K562 (cell line): ENCODE measurements around the gene LMBRD1. TPM values are rescaled to one million over a fixed set of nuclear protein-coding genes. Genes with fewer than 3 reads are reported as not detected.

Source experiments
- ATAC-seq: fragments of 200-7000 bp; cut with Tn5 transposase; 3 replicates; pipeline ENCODE4 v1.9.1; 2020; ENCODE audit warnings: moderate library complexity
- BruUV-seq: library from RNA; stranded (reverse); fragments of 400-500 nt; replicated peaks from 2 replicates; lab custom pipeline; 2021; lab: Mats Ljungman, UMichigan
- CTCF ChIA-PET: fragments of 300-600 bp; formaldehyde crosslinking; extraction: SDS; loops from one replicate; lab custom pipeline; 2021; ENCODE audit warnings: low intra/inter-chr PET ratio; lab: Yijun Ruan, JAX
- POLR2A ChIA-PET: fragments of 300-600, 350-650 bp; sonication (Branson Sonifier 250); formaldehyde crosslinking; extraction: SDS; loops from one replicate; lab custom pipeline; 2021; ENCODE audit warnings: antibody characterized with exemption, inconsistent platforms; lab: Yijun Ruan, JAX
- DNase-seq, 4 experiments: peaks; one replicate each; pipeline versions ENCODE4 v3.0.0 to v3.0.0-alpha.2; 2011 to 2018; ENCODE audit warnings: low spot score in 3 of 4, mixed read lengths in 3 of 4; ENCODE audit errors: extremely low read depth in 1 of 4
- FAIRE-seq: peaks from 2 replicates; lab custom pipeline; 2011; peaks lifted over from hg19 to GRCh38; lab: Jason Lieb, UNC
- H2AFZ ChIP-seq: 2 replicates; pipeline ENCODE4 v1.6.0; 2011; ENCODE audit warnings: low read depth, low read length, control low read depth, inconsistent platforms
- H3K27ac ChIP-seq: fragments of 200-600 bp; 3 replicates; pipeline ENCODE4 v1.8.0; 2011; ENCODE audit warnings: low read depth, mild to moderate bottlenecking, control low read depth, inconsistent platforms, low read length, moderate library complexity, mixed read lengths; ENCODE audit errors: extremely low read depth
- H3K27me3 ChIP-seq, 2 experiments: fragments of 300-600 bp in 1 of 2; 2 replicates in 1 of 2; 3 replicates in 1 of 2; pipeline versions ENCODE4 v1.6.0 to v1.8.0; 2011; ENCODE audit warnings: inconsistent platforms in 2 of 2, low read length in 2 of 2, mild to moderate bottlenecking in 1 of 2, mixed read lengths in 1 of 2, moderate library complexity in 1 of 2; ENCODE audit not compliant: control insufficient read depth in 2 of 2, insufficient read depth in 2 of 2
- H3K36me3 ChIP-seq: fragments of 300-600 bp; 3 replicates; pipeline ENCODE4 v1.8.0; 2011; ENCODE audit warnings: mild to moderate bottlenecking, low read length, inconsistent platforms; ENCODE audit not compliant: control insufficient read depth, insufficient read depth
- H3K4me1 ChIP-seq, 2 experiments: fragments of 200-600 bp in 1 of 2; replicated peaks in 1 of 2; 2 replicates in 1 of 2; 3 replicates in 1 of 2; pipeline versions ENCODE4 v1.5.1 to v1.8.0; 2011; ENCODE audit warnings: inconsistent platforms in 2 of 2, low read length in 2 of 2, mild to moderate bottlenecking in 1 of 2, mixed read lengths in 1 of 2, moderate library complexity in 1 of 2; ENCODE audit not compliant: control insufficient read depth in 2 of 2, insufficient read depth in 2 of 2
- H3K4me2 ChIP-seq: 2 replicates; pipeline ENCODE4 v1.6.1; 2011; ENCODE audit warnings: low read length, control low read depth, inconsistent platforms, mixed read lengths; ENCODE audit not compliant: insufficient read depth
- H3K4me3 ChIP-seq: fragments of 200-600 bp; sonication (generic), shearing (Covaris generic); 2 replicates; pipeline ENCODE4 v1.5.1; 2016; ENCODE audit warnings: control low read depth, inconsistent platforms
- H3K79me2 ChIP-seq: fragments of 200-600 bp; 3 replicates; pipeline ENCODE4 v1.8.0; 2011; ENCODE audit warnings: low read length, inconsistent platforms; ENCODE audit not compliant: control insufficient read depth, insufficient read depth
- H3K9ac ChIP-seq, 2 experiments: 2 replicates each; pipeline versions ENCODE4 v1.6.0 to v1.6.1; 2011; ENCODE audit warnings: low read depth in 2 of 2, low read length in 2 of 2, control low read depth in 1 of 2, inconsistent platforms in 1 of 2, mild to moderate bottlenecking in 1 of 2, mixed read lengths in 1 of 2; ENCODE audit not compliant: insufficient read depth in 1 of 2
- H3K9me1 ChIP-seq: one replicate; pipeline ENCODE4 v1.6.0; 2011; ENCODE audit warnings: inconsistent platforms, mild to moderate bottlenecking, low read length, moderate library complexity; ENCODE audit not compliant: control insufficient read depth, insufficient read depth
- H3K9me3 ChIP-seq: replicated peaks from 2 replicates; pipeline ENCODE4 v1.5.1; 2011; ENCODE audit warnings: low read depth, low read length, inconsistent platforms; ENCODE audit not compliant: control insufficient read depth, insufficient read depth
- H4K20me1 ChIP-seq: replicated peaks from 2 replicates; pipeline ENCODE4 v1.6.1; 2011; ENCODE audit warnings: low read length, inconsistent platforms, mixed read lengths; ENCODE audit not compliant: control insufficient read depth, insufficient read depth
- DACH1 ChIP-seq: fragments of 450-650 bp; IDR thresholded peaks from 2 replicates; pipeline ENCODE4 v1.6.1; 2018; ENCODE audit not compliant: partially characterized antibody
- EHMT2 ChIP-seq: fragments of 450-650 bp; IDR thresholded peaks from 2 replicates; pipeline ENCODE4 v1.6.1; 2018; ENCODE audit warnings: antibody characterized with exemption
- ESRRA ChIP-seq: fragments of 450-650 bp; IDR thresholded peaks from 2 replicates; pipeline ENCODE4 v1.6.1; 2014; ENCODE audit warnings: low read depth, mild to moderate bottlenecking, moderate library complexity, borderline replicate concordance
- FOS ChIP-seq: IDR thresholded peaks from 3 replicates; pipeline ENCODE4 v1.6.1; 2011; ENCODE audit not compliant: insufficient read length; ENCODE audit errors: extremely low read depth
- FOXJ2 ChIP-seq: fragments of 200-800 bp; sonication (Bioruptor generic); IDR thresholded peaks from 2 replicates; pipeline ENCODE4 v1.6.1; 2016; ENCODE audit warnings: missing genetic modification characterization, missing compliant biosample characterization
- FOXM1 ChIP-seq, 2 experiments: fragments of 450-650 bp in 1 of 2; sonication (generic) in 1 of 2; formaldehyde crosslinking in 1 of 2; IDR thresholded peaks; 2 replicates each; pipeline versions ENCODE4 v1.6.1 to v1.9.0; 2017 to 2022; ENCODE audit warnings: low read depth in 2 of 2, mild to moderate bottlenecking in 2 of 2, missing genetic modification reagents in 1 of 2, moderate library complexity in 1 of 2
- GATA2 ChIP-seq: sonication (generic); formaldehyde crosslinking; IDR thresholded peaks from 2 replicates; pipeline ENCODE4 v1.4.0; 2020; ENCODE audit warnings: mild to moderate bottlenecking, missing genetic modification reagents
- JUN ChIP-seq, 2 experiments: sonication (generic) in 1 of 2; formaldehyde crosslinking in 1 of 2; IDR thresholded peaks; 2 replicates each; pipeline versions ENCODE4 v1.6.1 to v1.8.0; 2012 to 2022; ENCODE audit warnings: borderline replicate concordance in 2 of 2, mild to moderate bottlenecking in 2 of 2, improper control_type of control experiment in 1 of 2, low read depth in 1 of 2, low read length in 1 of 2, missing genetic modification reagents in 1 of 2
- LEF1 ChIP-seq: fragments of 450-650 bp; IDR thresholded peaks from 2 replicates; pipeline ENCODE4 v1.6.1; 2016; ENCODE audit warnings: mild to moderate bottlenecking
- MEF2A ChIP-seq: IDR thresholded peaks from 2 replicates; pipeline ENCODE4 v1.6.1; 2011; ENCODE audit warnings: low read depth, mild to moderate bottlenecking, low read length, moderate library complexity; ENCODE audit not compliant: control insufficient read depth
- SMARCC2 ChIP-seq: fragments of 450-650 bp; IDR thresholded peaks from 2 replicates; pipeline ENCODE4 v1.6.1; 2017; ENCODE audit warnings: antibody characterized with exemption, moderate library complexity, mild to moderate bottlenecking, low read depth
- STAT5A ChIP-seq: IDR thresholded peaks from 2 replicates; pipeline ENCODE4 v1.6.1; 2012; ENCODE audit warnings: low read length, inconsistent platforms, borderline replicate concordance
- TBP ChIP-seq: optimal IDR thresholded peaks from 2 replicates; pipeline ENCODE3; 2011; ENCODE audit warnings: low read depth, low read length, improper control_type of control experiment
- TEAD4 ChIP-seq, 2 experiments: sonication (generic) in 1 of 2; formaldehyde crosslinking in 1 of 2; IDR thresholded peaks; 2 replicates each; pipeline versions ENCODE4 v1.6.1 to v1.8.0; 2012 to 2022; ENCODE audit warnings: borderline replicate concordance in 1 of 2, inconsistent platforms in 1 of 2, low read length in 1 of 2, mild to moderate bottlenecking in 1 of 2, missing genetic modification reagents in 1 of 2
- ZNF212 ChIP-seq: fragments of 450-650 bp; formaldehyde crosslinking; IDR thresholded peaks from 2 replicates; pipeline ENCODE4 v1.4.0; 2020; ENCODE audit warnings: mild to moderate bottlenecking
- WGBS: fragments of 100-300 bp; shearing (Covaris generic); methylation state at CpG from one replicate; pipeline ENCODE4 v1.1.6; 2016; ENCODE audit warnings: low coverage, mixed read lengths; ENCODE audit not compliant: insufficient coverage; ENCODE audit errors: missing lambda C conversion rate; 5-methylcytosine and 5-hydroxymethylcytosine counted together
- in situ Hi-C: fragments of 300-500 bp; cut with MboI; formaldehyde crosslinking; loops from 4 replicates; pipeline ENCODE4 v1.15.0; 2018; ENCODE audit warnings: inconsistent platforms, mixed read lengths
- intact Hi-C: fragments of 100-400 bp; cut with micrococcal nuclease; formaldehyde crosslinking; loops from 2 replicates; pipeline ENCODE4 v1.14.2; 2022
- polyA plus RNA-seq, 8 experiments: library from polyadenylated mRNA; depleted of rRNA in 4 of 8; stranded (reverse) in 5 of 8; unstranded in 3 of 8; fragments of >200 nt; fragmentation: Nextera tagmentation in 2 of 8; fragmentation: Illumina TruSeq in 1 of 8; extraction: Ambion mirVana in 2 of 8; extraction: Trizol in 1 of 8; gene quantifications; 2 replicates each; pipeline versions ENCODE4 v1.2.1 to v1.2.3, GENCODE V29; 2011 to 2014; ENCODE audit warnings: inconsistent platforms in 1 of 8, missing spikeins in 1 of 8
- total RNA-seq, 7 experiments: library from RNA; depleted of rRNA in 6 of 7; stranded (reverse); fragments of >200 nt in 6 of 7; fragmentation: Illumina TruSeq in 2 of 7; extraction: Trizol in 2 of 7; gene quantifications; 2 replicates each; pipeline versions ENCODE4 v1.2.1 to v1.2.3, GENCODE V29; 2011 to 2021; ENCODE audit warnings: low replicate concordance in 1 of 7
- TF ChIP-seq, protein P1 (sequence below): IDR thresholded peaks from 2 replicates; pipeline ENCODE4 v1.6.1; 2012; ENCODE audit warnings: low read depth, low read length, improper control_type of control experiment, borderline replicate concordance
- TF ChIP-seq, protein P2 (sequence below): conservative IDR thresholded peaks from 2 replicates; pipeline ENCODE4 v1.6.1; 2011; ENCODE audit warnings: low read depth, mild to moderate bottlenecking, low read length; ENCODE audit not compliant: control insufficient read depth
- TF ChIP-seq, protein P3 (sequence below): sonication (generic); formaldehyde crosslinking; IDR thresholded peaks from 2 replicates; pipeline ENCODE4 v1.8.0; 2022; ENCODE audit warnings: missing genetic modification reagents, mild to moderate bottlenecking, moderate library complexity, borderline replicate concordance

The LMBRD1 gene
- total and polyA plus RNA-seq, 9 of the 15 experiments (the other 6 are each of a cell fraction or from before 2014, with no cell fraction given) = 14.0 to 85.2 (median 26.5) TPM

DNA sequence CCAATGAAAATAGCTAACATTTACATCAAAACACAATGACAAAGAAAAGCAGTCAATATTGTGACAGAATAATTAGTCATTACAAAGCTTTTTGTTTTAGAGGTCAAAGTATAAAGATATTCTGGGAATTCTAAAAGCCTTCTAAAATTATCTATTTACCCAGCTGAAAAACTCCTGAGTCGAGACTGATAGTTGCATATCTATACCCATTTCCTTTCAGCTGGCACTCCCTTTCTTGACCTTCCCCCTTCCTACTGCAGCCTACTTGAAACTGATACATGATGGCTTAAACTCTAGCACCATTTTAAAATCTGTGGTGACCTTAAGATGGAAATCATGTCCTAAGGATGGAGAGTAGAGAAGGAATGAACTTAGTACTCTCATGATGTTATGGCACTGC lies 38.6 kb downstream of the LMBRD1 start:
- no peak overlapping the region for H3K9ac ChIP-seq
- no peak for TF ChIP-seq JUN (IDR thresholded peaks at IDR 0.05; ENCODE audit: borderline replicate concordance, low read depth, low read length)
- TF ChIP-seq JUN (CRISPR knock-in tag; IDR thresholded peaks at IDR 0.05; ENCODE audit: borderline replicate concordance) = no peak
- TF ChIP-seq FOXM1 (IDR thresholded peaks at IDR 0.05; ENCODE audit: low read depth) = peak; percentile 70; the same call in 1 of the 2 replicates
- TF ChIP-seq FOXM1 (CRISPR knock-in tag; IDR thresholded peaks at IDR 0.05; ENCODE audit: low read depth) = no peak
- TF ChIP-seq MEF2A = peak; percentile 67; the same call in 1 of the 2 replicates
- peak; percentile 86 for TF ChIP-seq STAT5A
- TF ChIP-seq SMARCC2 = peak; percentile 61; the same call in 1 of the 2 replicates
- TF ChIP-seq GATA2 (CRISPR knock-in tag) = peak; percentile 65; the same call in 1 of the 2 replicates
- no peak for TF ChIP-seq FOXJ2 (tag)
- no peak for TF ChIP-seq FOS
- TF ChIP-seq TBP = no peak
- TF ChIP-seq, protein P1, sequence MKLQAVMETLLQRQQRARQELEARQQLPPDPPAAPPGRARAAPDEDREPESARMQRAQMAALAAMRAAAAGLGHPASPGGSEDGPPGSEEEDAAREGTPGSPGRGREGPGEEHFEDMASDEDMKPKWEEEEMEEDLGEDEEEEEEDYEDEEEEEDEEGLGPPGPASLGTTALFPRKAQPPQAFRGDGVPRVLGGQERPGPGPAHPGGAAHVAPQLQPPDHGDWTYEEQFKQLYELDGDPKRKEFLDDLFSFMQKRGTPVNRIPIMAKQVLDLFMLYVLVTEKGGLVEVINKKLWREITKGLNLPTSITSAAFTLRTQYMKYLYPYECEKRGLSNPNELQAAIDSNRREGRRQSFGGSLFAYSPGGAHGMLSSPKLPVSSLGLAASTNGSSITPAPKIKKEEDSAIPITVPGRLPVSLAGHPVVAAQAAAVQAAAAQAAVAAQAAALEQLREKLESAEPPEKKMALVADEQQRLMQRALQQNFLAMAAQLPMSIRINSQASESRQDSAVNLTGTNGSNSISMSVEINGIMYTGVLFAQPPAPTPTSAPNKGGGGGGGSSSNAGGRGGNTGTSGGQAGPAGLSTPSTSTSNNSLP = peak; percentile 80; the same call in 1 of the 2 replicates
- TF ChIP-seq ZNF212 (CRISPR knock-in tag) = no peak
- TF ChIP-seq, protein P2, sequence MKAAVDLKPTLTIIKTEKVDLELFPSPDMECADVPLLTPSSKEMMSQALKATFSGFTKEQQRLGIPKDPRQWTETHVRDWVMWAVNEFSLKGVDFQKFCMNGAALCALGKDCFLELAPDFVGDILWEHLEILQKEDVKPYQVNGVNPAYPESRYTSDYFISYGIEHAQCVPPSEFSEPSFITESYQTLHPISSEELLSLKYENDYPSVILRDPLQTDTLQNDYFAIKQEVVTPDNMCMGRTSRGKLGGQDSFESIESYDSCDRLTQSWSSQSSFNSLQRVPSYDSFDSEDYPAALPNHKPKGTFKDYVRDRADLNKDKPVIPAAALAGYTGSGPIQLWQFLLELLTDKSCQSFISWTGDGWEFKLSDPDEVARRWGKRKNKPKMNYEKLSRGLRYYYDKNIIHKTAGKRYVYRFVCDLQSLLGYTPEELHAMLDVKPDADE = no peak
- TF ChIP-seq LEF1 = 0 out of 2 replicates have a peak, but pooled peaks have one; percentile 30
- TF ChIP-seq DACH1 = peak; percentile 89
- peak; percentile 91 for TF ChIP-seq TEAD4 (IDR thresholded peaks at IDR 0.05; ENCODE audit: low read length)
- TF ChIP-seq TEAD4 (CRISPR knock-in tag; IDR thresholded peaks at IDR 0.05; ENCODE audit: borderline replicate concordance) = no peak
- TF ChIP-seq ESRRA = peak; percentile 36; the same call in 1 of the 2 replicates
- TF ChIP-seq, protein P3, sequence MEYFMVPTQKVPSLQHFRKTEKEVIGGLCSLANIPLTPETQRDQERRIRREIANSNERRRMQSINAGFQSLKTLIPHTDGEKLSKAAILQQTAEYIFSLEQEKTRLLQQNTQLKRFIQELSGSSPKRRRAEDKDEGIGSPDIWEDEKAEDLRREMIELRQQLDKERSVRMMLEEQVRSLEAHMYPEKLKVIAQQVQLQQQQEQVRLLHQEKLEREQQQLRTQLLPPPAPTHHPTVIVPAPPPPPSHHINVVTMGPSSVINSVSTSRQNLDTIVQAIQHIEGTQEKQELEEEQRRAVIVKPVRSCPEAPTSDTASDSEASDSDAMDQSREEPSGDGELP (CRISPR knock-in tag) = peak; percentile 61; the same call in 1 of the 2 replicates
- peak; percentile 93 for TF ChIP-seq EHMT2

More for the DNA sequence above, 38.6 kb downstream of the LMBRD1 start:
- Histone ChIP-seq H3K4me1 (peaks cover 0 to 6% of the 10 kb centered on the region in 2 experiments; a peak in 3 of 5 replicates), H3K9me1 (no peaks in the 10 kb centered on the region), H3K27me3 (no peaks in the 10 kb centered on the region), H3K36me3 (no peaks in the 10 kb centered on the region), H3K9me3 (no peaks in the 10 kb centered on the region), H3K79me2 (peaks cover 58% of the 10 kb centered on the region), H3K4me3 (no peak overlapping the region), H4K20me1 (0 out of 2 replicates have a peak, but pooled peaks cover 4% of the 10 kb centered on the region), H3K4me2 (no peak overlapping the region), H2AFZ (no peak overlapping the region), H3K27ac (no peak overlapping the region)
- POLR2A ChIA-PET = no interaction called here
- FAIRE-seq (no peak), DNase-seq (peak in 2 of 4 experiments; percentile 41 to 70), ATAC-seq (peak; percentile 78)
- CTCF ChIA-PET = no interaction called here
- BruUV-seq = no TSS peak
- intact Hi-C loops (no loop called here), in situ Hi-C loops (no loop called here)
- 0% methylated on average over 1 of the region's 1 CpG for WGBS
